Glutamatergic neuron (in vitro differentiated cells): Measurements from ENCODE around the gene ELFN2. TPM values are rescaled to one million over a fixed set of nuclear protein-coding genes. Genes with fewer than 3 reads are reported as not detected.
"Not testable (repeated sequence)": the region's sequence is repeated elsewhere in the genome, so short reads cannot be mapped to it uniquely, and the experiment has no call there.

Experiments used
- DNase-seq: peaks from one replicate; pipeline ENCODE4 v3.0.0; 2022
- H3K27ac Mint-ChIP-seq: one replicate; pipeline ENCODE4 v1.8.0; 2020; ENCODE audit warnings: mild to moderate bottlenecking, mixed read lengths, inconsistent platforms; ENCODE audit not compliant: unreplicated experiment
- H3K27me3 Mint-ChIP-seq: one replicate; pipeline ENCODE4 v1.8.0; 2020; ENCODE audit warnings: mild to moderate bottlenecking, moderate library complexity, mixed read lengths, inconsistent platforms; ENCODE audit not compliant: unreplicated experiment
- H3K36me3 Mint-ChIP-seq: one replicate; pipeline ENCODE4 v1.8.0; 2020; ENCODE audit warnings: mild to moderate bottlenecking, mixed read lengths, inconsistent platforms; ENCODE audit not compliant: unreplicated experiment
- H3K4me1 Mint-ChIP-seq: one replicate; pipeline ENCODE4 v1.8.0; 2020; ENCODE audit warnings: mild to moderate bottlenecking, low read depth, mixed read lengths, inconsistent platforms; ENCODE audit not compliant: unreplicated experiment
- H3K4me3 Mint-ChIP-seq: one replicate; pipeline ENCODE4 v1.8.0; 2020; ENCODE audit warnings: mild to moderate bottlenecking, mixed read lengths, inconsistent platforms; ENCODE audit not compliant: unreplicated experiment
- H3K9me3 Mint-ChIP-seq: one replicate; pipeline ENCODE4 v1.8.0; 2020; ENCODE audit warnings: mild to moderate bottlenecking, moderate library complexity, mixed read lengths, inconsistent platforms; ENCODE audit not compliant: unreplicated experiment
- CTCF ChIP-seq: fragments of 200-600 bp; sonication (generic); IDR thresholded peaks from one replicate; pipeline ENCODE4 v1.5.0; 2021; ENCODE audit not compliant: partially characterized antibody, unreplicated experiment
- total RNA-seq: library from RNA; stranded (reverse); fragmentation: NEBNext Ultra II Directional; extraction: Animal tissue kit (Norgen Biotek cat#: 25700); gene quantifications from one replicate; pipeline ENCODE4 v1.2.1, GENCODE V29; 2021; ENCODE audit not compliant: unreplicated experiment

Gene ELFN2
- total RNA-seq, 1 donor from 2014 or later: 7.3 TPM

GRCh38 chr22:37330200-37331033 is 96.9 kb downstream of the ELFN2 start:
- H3K27me3 Mint-ChIP-seq: peaks cover 15% of the 10 kb centered on the region
- H3K4me1 Mint-ChIP-seq: peaks cover 26% of the 10 kb centered on the region
- peak; percentile 21 for TF ChIP-seq CTCF
- peaks cover 14% of the 10 kb centered on the region for H3K9me3 Mint-ChIP-seq
- peak overlapping the region; percentile 71 for H3K4me3 Mint-ChIP-seq
- H3K27ac Mint-ChIP-seq: peak overlapping the region; percentile 38
- H3K36me3 Mint-ChIP-seq: no peaks in the 10 kb centered on the region
- DNase-seq: peak; percentile 90

GRCh38 chr22:37329238-37330140 is 97.8 kb downstream of the ELFN2 start:
- peak overlapping the region; percentile 68 for H3K27ac Mint-ChIP-seq
- TF ChIP-seq CTCF: no peak
- H3K36me3 Mint-ChIP-seq: no peaks in the 10 kb centered on the region
- DNase-seq: peak; percentile 45
- peaks cover 12% of the 10 kb centered on the region for H3K9me3 Mint-ChIP-seq
- H3K27me3 Mint-ChIP-seq: peaks cover 15% of the 10 kb centered on the region
- H3K4me1 Mint-ChIP-seq: peaks cover 24% of the 10 kb centered on the region
- H3K4me3 Mint-ChIP-seq: peak overlapping the region; percentile 46

GRCh38 chr22:37328538-37329237 is 98.6 kb downstream of the ELFN2 start:
- H3K36me3 Mint-ChIP-seq, H3K4me3 Mint-ChIP-seq, DNase-seq: not testable (repeated sequence)
- H3K27me3 Mint-ChIP-seq: peaks cover 15% of the 10 kb centered on the region
- peaks cover 26% of the 10 kb centered on the region for H3K4me1 Mint-ChIP-seq
- peak overlapping the region; percentile 68 for H3K27ac Mint-ChIP-seq
- peaks cover 12% of the 10 kb centered on the region for H3K9me3 Mint-ChIP-seq

GRCh38 chr22:37328017-37328416 is 99.3 kb downstream of the ELFN2 start:
- H3K4me1 Mint-ChIP-seq: peaks cover 25% of the 10 kb centered on the region
- H3K9me3 Mint-ChIP-seq: peaks cover 14% of the 10 kb centered on the region
- no peak overlapping the region for H3K27ac Mint-ChIP-seq
- no peak overlapping the region for H3K4me3 Mint-ChIP-seq
- peaks cover 15% of the 10 kb centered on the region for H3K27me3 Mint-ChIP-seq
- DNase-seq: no peak
- H3K36me3 Mint-ChIP-seq: no peaks in the 10 kb centered on the region
- no peak for TF ChIP-seq CTCF

- Mint-ChIP-seq H3K4me3 (no peak overlapping the region), H3K27me3 (peaks cover 9% of the 10 kb centered on the region)
Observed at GRCh38 chr22:37326726-37327125, 100.6 kb downstream of the ELFN2 start.

More at GRCh38 chr22:37326726-37327125, 100.6 kb downstream of the ELFN2 start:
- Mint-ChIP-seq H3K4me1 (peaks cover 17% of the 10 kb centered on the region), H3K9me3 (peaks cover 10% of the 10 kb centered on the region), H3K27ac (no peak overlapping the region), H3K36me3 (no peaks in the 10 kb centered on the region)
- no peak for DNase-seq
- no peak for TF ChIP-seq CTCF
